HepG2 (cell line): ENCODE results near the gene SQSTM1. TPM values are rescaled to one million over a fixed set of nuclear protein-coding genes. Genes with fewer than 3 reads are reported as not detected.
A peak's percentile ranks its signal among the peaks of the same experiment; 100 is the strongest.

Experiments
- ATF5 ChIP-seq: sonication (generic); formaldehyde crosslinking; IDR thresholded peaks from 2 replicates; pipeline ENCODE4 v1.4.0; 2020; ENCODE audit warnings: mild to moderate bottlenecking, low read depth, missing genetic modification reagents
- CBX2 ChIP-seq, 2 experiments: fragments of 200-600 bp in 1 of 2; sonication (generic); formaldehyde crosslinking in 1 of 2; IDR thresholded peaks; 2 replicates each; pipeline versions ENCODE4 v1.7.0 to v1.8.1; 2018 to 2022; ENCODE audit warnings: low read depth in 2 of 2, low read length in 1 of 2, mild to moderate bottlenecking in 1 of 2, missing genetic modification reagents in 1 of 2
- CTCF ChIP-seq: sonication (generic); formaldehyde crosslinking; IDR thresholded peaks from 2 replicates; pipeline ENCODE4 v1.5.0; 2020; ENCODE audit warnings: mild to moderate bottlenecking, missing genetic modification reagents, moderate library complexity
- HINFP ChIP-seq: sonication (generic); formaldehyde crosslinking; IDR thresholded peaks from 2 replicates; pipeline ENCODE4 v1.4.0; 2020; ENCODE audit warnings: low read depth, mild to moderate bottlenecking, missing genetic modification reagents
- HMG20A ChIP-seq: IDR thresholded peaks from 2 replicates; pipeline ENCODE4 v1.6.1; 2016; ENCODE audit warnings: borderline replicate concordance
- MAF1 ChIP-seq: sonication (generic); formaldehyde crosslinking; IDR thresholded peaks from 2 replicates; pipeline ENCODE4 v1.5.0; 2020; ENCODE audit warnings: missing genetic modification reagents, borderline replicate concordance
- MEIS2 ChIP-seq: sonication (generic); formaldehyde crosslinking; IDR thresholded peaks from 2 replicates; pipeline ENCODE4 v1.9.0; 2021; ENCODE audit warnings: mild to moderate bottlenecking, missing genetic modification reagents
- NFYB ChIP-seq: sonication (generic); formaldehyde crosslinking; IDR thresholded peaks from 2 replicates; pipeline ENCODE4 v1.4.0; 2020; ENCODE audit warnings: missing genetic modification reagents
- PHF8 ChIP-seq: sonication (generic); formaldehyde crosslinking; IDR thresholded peaks from 2 replicates; pipeline ENCODE4 v1.5.0; 2020; ENCODE audit warnings: missing genetic modification reagents
- PRMT3 ChIP-seq: sonication (generic); formaldehyde crosslinking; IDR thresholded peaks from 2 replicates; pipeline ENCODE4 v1.8.1; 2022; ENCODE audit warnings: low read depth, mild to moderate bottlenecking, moderate library complexity, missing genetic modification reagents, borderline replicate concordance
- RBFOX2 ChIP-seq: fragments of 200-400 bp; formaldehyde crosslinking; IDR thresholded peaks from 2 replicates; pipeline ENCODE4 v1.6.1; 2017; ENCODE audit warnings: low read depth, mild to moderate bottlenecking, low read length
- YY1 ChIP-seq: IDR thresholded peaks from 2 replicates; pipeline ENCODE4 v1.6.1; 2011; ENCODE audit warnings: low read length, low read depth, moderate library complexity, mild to moderate bottlenecking; ENCODE audit not compliant: insufficient read depth, insufficient replicate concordance
- ZBTB8A ChIP-seq: sonication (generic); formaldehyde crosslinking; IDR thresholded peaks from 2 replicates; pipeline ENCODE4 v1.4.0; 2020; ENCODE audit warnings: mild to moderate bottlenecking, low read depth, missing genetic modification reagents, borderline replicate concordance
- ZNF10 ChIP-seq: sonication (generic); formaldehyde crosslinking; IDR thresholded peaks from 2 replicates; pipeline ENCODE4 v1.4.0; 2020; ENCODE audit warnings: mild to moderate bottlenecking, low read depth, missing genetic modification reagents, borderline replicate concordance
- ZSCAN30 ChIP-seq: sonication (generic); formaldehyde crosslinking; IDR thresholded peaks from 2 replicates; pipeline ENCODE4 v1.5.0; 2020; ENCODE audit warnings: mild to moderate bottlenecking, missing genetic modification reagents
- polyA plus RNA-seq, 8 experiments: library from polyadenylated mRNA; depleted of rRNA in 3 of 8; stranded (reverse) in 7 of 8; unstranded in 1 of 8; fragments of >200 nt; fragmentation: Illumina TruSeq in 4 of 8; extraction: Trizol in 4 of 8; gene quantifications; 2 replicates each; pipeline versions ENCODE4 v1.2.1 to v1.2.3, GENCODE V29; 2011 to 2016; ENCODE audit warnings: low read depth in 4 of 8, missing spikeins in 1 of 8, mixed read lengths in 1 of 8; ENCODE audit not compliant: insufficient read depth in 1 of 8
- total RNA-seq, 5 experiments: library from RNA; depleted of rRNA; stranded (reverse); fragments of >200 nt; fragmentation: Illumina TruSeq; extraction: Trizol; gene quantifications; 2 replicates each; pipeline ENCODE4 v1.2.3, GENCODE V29; 2016; ENCODE audit warnings: low read depth in 1 of 5

Gene SQSTM1
- total and polyA plus RNA-seq, 2 of the 13 experiments (the other 11 are each of a cell fraction or from before 2014, with no cell fraction given) = 90.9 to 160 TPM

GRCh38 chr5:179795863-179796833, 24.6 kb upstream of the SQSTM1 start (continued):
- TF ChIP-seq CTCF (peak; percentile 71; the same call in 1 of the 2 replicates), ZSCAN30 (CRISPR knock-in tag) (no peak), RBFOX2 (peak; percentile 89), HINFP (CRISPR knock-in tag) (peak; percentile 47; the same call in 1 of the 2 replicates), HMG20A (CRISPR knock-in tag) (no peak), ATF5 (CRISPR knock-in tag) (no peak), CBX2 (IDR thresholded peaks at IDR 0.05; ENCODE audit: low read depth, low read length) (no peak), CBX2 (CRISPR knock-in tag; IDR thresholded peaks at IDR 0.05; ENCODE audit: low read depth) (no peak), ZBTB8A (CRISPR knock-in tag) (no peak), NFYB (CRISPR knock-in tag) (peak; percentile 38; the same call in 1 of the 2 replicates), PRMT3 (CRISPR knock-in tag) (0 out of 2 replicates have a peak, but pooled peaks have one; percentile 9), MEIS2 (CRISPR knock-in tag) (peak; percentile 53; the same call in 1 of the 2 replicates), ZNF10 (CRISPR knock-in tag) (no peak), PHF8 (CRISPR knock-in tag) (peak; percentile 82), MAF1 (0 out of 2 replicates have a peak, but pooled peaks have one; percentile 41), YY1 (peak; percentile 37)
